ENCODE results near the gene PTPRG.

PTPRG gene

DNA sequence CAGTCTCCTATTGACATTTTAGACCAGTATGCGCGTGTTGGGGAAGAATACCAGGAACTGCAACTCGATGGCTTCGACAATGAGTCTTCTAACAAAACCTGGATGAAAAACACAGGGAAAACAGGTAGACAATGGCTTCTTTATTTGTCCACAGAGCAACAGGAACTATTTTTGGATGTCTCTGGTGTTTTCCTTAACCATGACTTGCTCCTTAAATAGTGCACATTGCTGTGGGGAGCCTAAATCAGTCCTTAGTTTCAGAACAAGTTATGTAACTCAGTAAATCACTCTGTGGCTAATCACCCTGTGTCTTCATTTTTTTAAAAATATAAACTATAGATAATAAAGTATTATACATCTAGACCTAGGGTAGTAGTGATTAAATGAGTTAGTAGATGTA, 428.3 kb downstream of the PTPRG start:
- DNase-seq, result no peak
- H2BK12ac ChIP-seq (ENCODE audit: low read length), result no peak overlapping the region
- no peaks in the 10 kb centered on the region for H3K79me1 ChIP-seq (ENCODE audit: low read length)
- no peak overlapping the region for H3K9ac ChIP-seq (ENCODE audit: low read length)
- H4K91ac ChIP-seq (ENCODE audit: low read depth, low read length), result no peak overlapping the region
- no peak overlapping the region for H2AFZ ChIP-seq (ENCODE audit: insufficient read depth, low read length, poor library complexity)
- H3K79me2 ChIP-seq (ENCODE audit: control insufficient read depth, insufficient read depth, low read length, poor library complexity), result no peaks in the 10 kb centered on the region
- H4K8ac ChIP-seq (ENCODE audit: low read depth, low read length), result no peak overlapping the region
- H3K4me3 ChIP-seq (ENCODE audit: low read depth, low read length), result no peak overlapping the region
- H3K18ac ChIP-seq (ENCODE audit: low read length), result no peak overlapping the region
- H2BK5ac ChIP-seq (ENCODE audit: low read depth, low read length, poor library complexity), result no peak overlapping the region
- H3K9me3 ChIP-seq (ENCODE audit: insufficient read depth, low read depth, low read length), result no peaks in the 10 kb centered on the region
- no CpG with 5 or more reads among the region's 4 CpGs for WGBS (ENCODE audit: extremely low coverage, insufficient coverage, insufficient read length)
- peaks cover 0 to 2% of the 10 kb centered on the region in 2 experiments for H3K36me3 ChIP-seq (ENCODE audit: control insufficient read depth in 1 of 2, insufficient read depth in 2 of 2, low read length in 2 of 2)
- no peak overlapping the region for H2BK120ac ChIP-seq (ENCODE audit: insufficient read depth, low read length, poor library complexity)
- H4K12ac ChIP-seq (ENCODE audit: low read depth, low read length), result no peak overlapping the region
- H3K23ac ChIP-seq (ENCODE audit: low read length), result no peak overlapping the region
- no peak overlapping the region for H3K14ac ChIP-seq (ENCODE audit: low read length)
- no peak overlapping the region for H3K4ac ChIP-seq (ENCODE audit: low read depth, low read length)
- H3K4me2 ChIP-seq (ENCODE audit: low read length), result no peak overlapping the region
- no peaks in the 10 kb centered on the region for H3K4me1 ChIP-seq (ENCODE audit: control insufficient read depth in 1 of 2, insufficient read depth in 2 of 2, low read length in 2 of 2)
- no peak overlapping the region for H3K27ac ChIP-seq (ENCODE audit: low read depth, low read length)
- H3K27me3 ChIP-seq (ENCODE audit: insufficient read depth, low read length), result no peaks in the 10 kb centered on the region
- no peak overlapping the region for H2AK5ac ChIP-seq (ENCODE audit: low read length)

GRCh38 chr3:61990327-61991027, 429.1 kb downstream of the PTPRG start:
- Histone ChIP-seq H3K4me1 (ENCODE audit: control insufficient read depth in 1 of 2, insufficient read depth in 2 of 2, low read length in 2 of 2) (no peaks in the 10 kb centered on the region), H3K14ac (ENCODE audit: low read length) (no peak overlapping the region)

DNA sequence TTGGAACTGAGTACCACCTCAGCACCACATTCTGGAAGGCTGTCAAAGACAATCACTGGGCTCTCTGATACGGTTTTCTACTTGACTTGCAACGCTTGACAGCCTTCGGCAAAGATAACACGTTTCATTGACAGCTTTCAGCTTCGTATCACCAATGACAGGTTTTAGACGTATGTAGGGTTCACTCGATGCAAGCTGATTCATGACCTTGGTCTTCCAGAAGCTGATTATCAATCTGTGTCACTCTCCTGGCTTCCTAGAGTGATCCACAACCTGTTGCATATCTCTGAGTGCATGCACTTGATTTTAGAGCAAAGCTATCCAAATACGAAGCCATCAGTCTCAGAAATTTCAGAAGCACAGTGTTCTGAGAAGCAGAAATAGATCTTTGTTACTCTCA, 430.3 kb downstream of the PTPRG start:
- H3K27ac ChIP-seq (ENCODE audit: low read depth, low read length), result no peak overlapping the region
- no peak overlapping the region for H3K23ac ChIP-seq (ENCODE audit: low read length)

More at GRCh38 chr3:61990327-61991027, 429.1 kb downstream of the PTPRG start:
- no peak overlapping the region for H3K9ac ChIP-seq (ENCODE audit: low read length)
- H3K9me3 ChIP-seq (ENCODE audit: insufficient read depth, low read depth, low read length), result no peaks in the 10 kb centered on the region
- WGBS (ENCODE audit: extremely low coverage, insufficient coverage, insufficient read length), result no CpG with 5 or more reads among the region's 4 CpGs
- H3K27ac ChIP-seq (ENCODE audit: low read depth, low read length), result no peak overlapping the region
- H2BK120ac ChIP-seq (ENCODE audit: insufficient read depth, low read length, poor library complexity), result no peak overlapping the region
- H2BK5ac ChIP-seq (ENCODE audit: low read depth, low read length, poor library complexity), result no peak overlapping the region
- no peak overlapping the region for H3K4me3 ChIP-seq (ENCODE audit: low read depth, low read length)
- no peak overlapping the region for H3K4ac ChIP-seq (ENCODE audit: low read depth, low read length)
- no peak overlapping the region for H4K12ac ChIP-seq (ENCODE audit: low read depth, low read length)
- H3K18ac ChIP-seq (ENCODE audit: low read length), result no peak overlapping the region
- H3K27me3 ChIP-seq (ENCODE audit: insufficient read depth, low read length), result no peaks in the 10 kb centered on the region
- H4K91ac ChIP-seq (ENCODE audit: low read depth, low read length), result no peak overlapping the region
- no peak overlapping the region for H2BK12ac ChIP-seq (ENCODE audit: low read length)
- no peak overlapping the region for H4K8ac ChIP-seq (ENCODE audit: low read depth, low read length)
- DNase-seq, result no peak
- H2AFZ ChIP-seq (ENCODE audit: insufficient read depth, low read length, poor library complexity), result no peak overlapping the region
- H3K36me3 ChIP-seq (ENCODE audit: control insufficient read depth in 1 of 2, insufficient read depth in 2 of 2, low read length in 2 of 2), result peaks cover 0 to 2% of the 10 kb centered on the region in 2 experiments
- H3K23ac ChIP-seq (ENCODE audit: low read length), result no peak overlapping the region
- H3K79me2 ChIP-seq (ENCODE audit: control insufficient read depth, insufficient read depth, low read length, poor library complexity), result no peaks in the 10 kb centered on the region
- no peak overlapping the region for H3K4me2 ChIP-seq (ENCODE audit: low read length)
- no peaks in the 10 kb centered on the region for H3K79me1 ChIP-seq (ENCODE audit: low read length)
- H2AK5ac ChIP-seq (ENCODE audit: low read length), result no peak overlapping the region

DNA sequence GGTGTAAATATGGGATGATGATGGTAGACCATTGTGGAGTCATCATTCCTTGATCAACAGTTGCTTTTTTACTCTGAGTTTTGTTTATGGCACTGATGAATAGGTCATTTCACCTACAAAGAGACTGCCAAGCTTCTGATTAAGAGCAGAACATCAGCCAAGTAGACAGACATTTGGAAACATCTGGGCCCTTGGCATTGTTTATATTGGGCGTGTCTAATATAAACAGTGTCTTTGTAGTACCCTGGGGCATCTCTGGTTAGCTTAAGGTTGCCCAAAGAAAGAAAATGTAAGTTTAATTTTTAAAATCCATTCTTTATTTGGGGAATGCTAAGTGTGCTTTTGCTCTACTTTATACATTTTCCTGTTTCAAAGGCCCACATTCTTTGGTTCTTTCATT, 435.0 kb downstream of the PTPRG start:
- H3K9me3 ChIP-seq (ENCODE audit: insufficient read depth, low read depth, low read length), result no peaks in the 10 kb centered on the region
- no peaks in the 10 kb centered on the region for H3K79me2 ChIP-seq (ENCODE audit: control insufficient read depth, insufficient read depth, low read length, poor library complexity)
- H2BK120ac ChIP-seq (ENCODE audit: insufficient read depth, low read length, poor library complexity), result no peak overlapping the region
- H3K4me1 ChIP-seq (ENCODE audit: control insufficient read depth in 1 of 2, insufficient read depth in 2 of 2, low read length in 2 of 2), result peaks cover 0 to 5% of the 10 kb centered on the region in 2 experiments
- H3K27ac ChIP-seq (ENCODE audit: low read depth, low read length), result no peak overlapping the region
- H3K18ac ChIP-seq (ENCODE audit: low read length), result no peak overlapping the region
- no CpG with 5 or more reads among the region's 1 CpG for WGBS (ENCODE audit: extremely low coverage, insufficient coverage, insufficient read length)
- H4K8ac ChIP-seq (ENCODE audit: low read depth, low read length), result no peak overlapping the region
- H3K4ac ChIP-seq (ENCODE audit: low read depth, low read length), result no peak overlapping the region
- no peak overlapping the region for H4K91ac ChIP-seq (ENCODE audit: low read depth, low read length)
- H3K23ac ChIP-seq (ENCODE audit: low read length), result no peak overlapping the region
- no peak overlapping the region for H3K14ac ChIP-seq (ENCODE audit: low read length)
- H2AK5ac ChIP-seq (ENCODE audit: low read length), result no peak overlapping the region
- H4K12ac ChIP-seq (ENCODE audit: low read depth, low read length), result no peak overlapping the region
- H2BK12ac ChIP-seq (ENCODE audit: low read length), result no peak overlapping the region
- peaks cover 0 to 2% of the 10 kb centered on the region in 2 experiments for H3K36me3 ChIP-seq (ENCODE audit: control insufficient read depth in 1 of 2, insufficient read depth in 2 of 2, low read length in 2 of 2)
- no peak overlapping the region for H3K9ac ChIP-seq (ENCODE audit: low read length)
- no peak overlapping the region for H2AFZ ChIP-seq (ENCODE audit: insufficient read depth, low read length, poor library complexity)
- no peak for DNase-seq
- H3K27me3 ChIP-seq (ENCODE audit: insufficient read depth, low read length), result no peaks in the 10 kb centered on the region
- H3K79me1 ChIP-seq (ENCODE audit: low read length), result no peaks in the 10 kb centered on the region
- H2BK5ac ChIP-seq (ENCODE audit: low read depth, low read length, poor library complexity), result no peak overlapping the region
- H3K4me3 ChIP-seq (ENCODE audit: low read depth, low read length), result no peak overlapping the region
- no peak overlapping the region for H3K4me2 ChIP-seq (ENCODE audit: low read length)

More for the DNA sequence above, 430.3 kb downstream of the PTPRG start:
- no peak for DNase-seq
- H3K4me1 ChIP-seq (ENCODE audit: control insufficient read depth in 1 of 2, insufficient read depth in 2 of 2, low read length in 2 of 2), result no peaks in the 10 kb centered on the region
- no peaks in the 10 kb centered on the region for H3K79me1 ChIP-seq (ENCODE audit: low read length)
- no peaks in the 10 kb centered on the region for H3K79me2 ChIP-seq (ENCODE audit: control insufficient read depth, insufficient read depth, low read length, poor library complexity)
- no peak overlapping the region for H3K4me2 ChIP-seq (ENCODE audit: low read length)
- H3K14ac ChIP-seq (ENCODE audit: low read length), result no peak overlapping the region
- no peak overlapping the region for H3K18ac ChIP-seq (ENCODE audit: low read length)
- H2BK5ac ChIP-seq (ENCODE audit: low read depth, low read length, poor library complexity), result no peak overlapping the region
- no peaks in the 10 kb centered on the region for H3K27me3 ChIP-seq (ENCODE audit: insufficient read depth, low read length)
- H2AK5ac ChIP-seq (ENCODE audit: low read length), result no peak overlapping the region
- no peak overlapping the region for H2AFZ ChIP-seq (ENCODE audit: insufficient read depth, low read length, poor library complexity)
- no peak overlapping the region for H4K91ac ChIP-seq (ENCODE audit: low read depth, low read length)
- H4K12ac ChIP-seq (ENCODE audit: low read depth, low read length), result no peak overlapping the region
- peaks cover 0 to 2% of the 10 kb centered on the region in 2 experiments for H3K36me3 ChIP-seq (ENCODE audit: control insufficient read depth in 1 of 2, insufficient read depth in 2 of 2, low read length in 2 of 2)
- no peak overlapping the region for H2BK120ac ChIP-seq (ENCODE audit: insufficient read depth, low read length, poor library complexity)
- no peak overlapping the region for H3K9ac ChIP-seq (ENCODE audit: low read length)
- H3K4ac ChIP-seq (ENCODE audit: low read depth, low read length), result no peak overlapping the region
- no peak overlapping the region for H2BK12ac ChIP-seq (ENCODE audit: low read length)
- no CpG with 5 or more reads among the region's 8 CpGs for WGBS (ENCODE audit: extremely low coverage, insufficient coverage, insufficient read length)
- H3K9me3 ChIP-seq (ENCODE audit: insufficient read depth, low read depth, low read length), result no peaks in the 10 kb centered on the region
- no peak overlapping the region for H4K8ac ChIP-seq (ENCODE audit: low read depth, low read length)
- H3K4me3 ChIP-seq (ENCODE audit: low read depth, low read length), result no peak overlapping the region
